ENCODE measurements around the gene ROBO1.
"Not testable (repeated sequence)": the region's sequence is repeated elsewhere in the genome, so short reads cannot be mapped to it uniquely, and the experiment has no call there.

The ROBO1 gene

DNA sequence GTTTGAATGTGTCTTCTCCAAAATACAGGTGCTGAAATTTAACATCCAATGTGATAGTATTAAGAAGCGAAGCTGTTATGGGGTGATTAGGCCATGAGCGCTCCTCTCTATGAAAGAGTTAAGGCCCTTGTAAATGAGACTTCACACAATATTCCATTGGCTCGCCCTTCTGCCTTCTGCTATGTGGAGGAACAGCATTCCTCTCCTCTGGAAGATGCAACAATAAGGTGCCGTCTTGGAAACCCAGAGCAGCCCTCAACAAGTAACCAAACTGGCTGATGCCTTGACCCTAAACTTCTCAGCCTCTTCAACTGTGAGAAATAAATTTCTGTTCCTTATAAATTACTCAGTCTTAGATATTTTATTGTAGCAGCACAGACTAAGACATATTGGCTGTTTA, 874.6 kb downstream of the ROBO1 start:
- Histone ChIP-seq H3K36me3 (ENCODE audit: insufficient read depth, low read length) (no peaks in the 10 kb centered on the region), H3K27me3 (ENCODE audit: insufficient read depth, low read length) (no peaks in the 10 kb centered on the region), H3K9ac (ENCODE audit: low read depth, low read length) (no peak overlapping the region), H3K4me1 (ENCODE audit: insufficient read depth, low read length) (peaks cover 35% of the 10 kb centered on the region), H3K27ac (ENCODE audit: low read depth, low read length) (no peak overlapping the region), H3K4me3 (ENCODE audit: low read length) (no peak overlapping the region), H3K9me3 (ENCODE audit: insufficient read depth, low read depth, low read length) (no peaks in the 10 kb centered on the region)
- WGBS, result 98% methylated on average over 4 of the region's 4 CpGs

DNA sequence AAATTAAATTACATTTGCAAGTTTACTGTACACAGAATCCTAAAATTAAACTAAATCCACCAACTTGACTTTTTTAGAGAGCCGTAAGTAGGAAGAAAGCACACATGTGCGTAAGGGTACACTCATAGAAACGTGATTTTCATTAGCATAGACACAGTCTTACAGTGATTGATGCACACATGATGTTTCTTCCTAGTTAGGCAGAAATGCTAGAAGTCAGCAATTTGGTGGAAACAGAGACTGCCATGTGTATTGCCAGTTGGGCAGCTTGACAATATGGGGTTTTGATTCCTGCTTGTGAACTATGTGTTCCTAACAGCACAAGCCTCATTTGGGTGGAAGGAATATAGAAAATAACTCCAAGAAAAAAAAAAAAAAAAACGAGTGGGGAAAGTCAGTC, 878.5 kb downstream of the ROBO1 start:
- Histone ChIP-seq H3K4me3 (ENCODE audit: low read length) (no peak overlapping the region), H3K27me3 (ENCODE audit: insufficient read depth, low read length) (no peaks in the 10 kb centered on the region), H3K27ac (ENCODE audit: low read depth, low read length) (no peak overlapping the region), H3K9me3 (ENCODE audit: insufficient read depth, low read depth, low read length) (no peaks in the 10 kb centered on the region), H3K4me1 (ENCODE audit: insufficient read depth, low read length) (peaks cover 25% of the 10 kb centered on the region), H3K36me3 (ENCODE audit: insufficient read depth, low read length) (no peaks in the 10 kb centered on the region), H3K9ac (ENCODE audit: low read depth, low read length) (no peak overlapping the region)
- WGBS, result 96% methylated on average over 3 of the region's 4 CpGs

DNA sequence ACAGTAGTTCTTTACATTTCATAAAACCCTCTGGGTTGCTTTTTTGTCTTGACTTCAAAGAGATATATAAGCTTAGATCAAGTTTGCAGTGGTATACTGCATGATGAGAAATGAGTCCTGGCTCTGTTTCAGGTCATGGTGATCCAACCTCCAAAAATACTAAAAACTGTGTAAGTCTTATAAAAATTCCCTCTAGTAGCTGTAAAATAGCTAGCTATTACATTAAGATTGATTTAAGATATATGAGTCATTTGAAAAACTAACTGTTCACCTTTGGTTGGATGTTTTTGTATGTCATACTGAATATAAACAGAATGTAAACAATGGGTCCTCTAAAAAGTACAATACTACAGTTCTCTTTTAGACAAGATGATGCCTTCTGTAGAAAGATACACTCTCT, 879.2 kb downstream of the ROBO1 start:
- H3K27me3 ChIP-seq (ENCODE audit: insufficient read depth, low read length), result no peaks in the 10 kb centered on the region
- H3K27ac ChIP-seq (ENCODE audit: low read depth, low read length), result no peak overlapping the region
- no peak overlapping the region for H3K4me3 ChIP-seq (ENCODE audit: low read length)
- no peaks in the 10 kb centered on the region for H3K36me3 ChIP-seq (ENCODE audit: insufficient read depth, low read length)
- H3K9me3 ChIP-seq (ENCODE audit: insufficient read depth, low read depth, low read length), result no peaks in the 10 kb centered on the region
- H3K9ac ChIP-seq (ENCODE audit: low read depth, low read length), result no peak overlapping the region
- H3K4me1 ChIP-seq (ENCODE audit: insufficient read depth, low read length), result peaks cover 22% of the 10 kb centered on the region

DNA sequence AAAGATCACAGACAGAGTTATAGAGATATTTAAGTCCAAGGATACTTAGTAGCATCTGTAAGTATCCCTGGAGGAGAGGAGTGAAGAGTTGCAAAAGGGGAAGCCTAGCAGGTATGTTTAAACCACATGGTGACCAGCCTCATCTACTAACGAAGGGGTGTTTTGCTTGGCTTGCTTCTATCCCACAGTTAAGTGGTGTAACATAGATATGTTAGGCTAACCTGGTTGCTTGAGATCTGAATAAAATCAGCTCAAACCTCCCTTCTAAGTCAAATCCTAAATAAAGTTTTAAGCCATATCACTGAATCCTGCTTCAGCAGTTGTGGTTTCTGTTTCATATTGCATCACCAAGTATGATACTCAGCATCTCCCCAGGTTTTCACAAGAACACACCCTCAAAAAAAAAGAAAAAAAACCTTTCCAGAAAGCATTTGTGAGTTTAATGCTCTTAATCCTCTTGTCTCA, 880.2 kb downstream of the ROBO1 start:
- no peak overlapping the region for H3K27ac ChIP-seq (ENCODE audit: low read depth, low read length)
- 100% methylated on average over 1 of the region's 1 CpG for WGBS
- H3K4me3 ChIP-seq (ENCODE audit: low read length), result no peak overlapping the region

DNA sequence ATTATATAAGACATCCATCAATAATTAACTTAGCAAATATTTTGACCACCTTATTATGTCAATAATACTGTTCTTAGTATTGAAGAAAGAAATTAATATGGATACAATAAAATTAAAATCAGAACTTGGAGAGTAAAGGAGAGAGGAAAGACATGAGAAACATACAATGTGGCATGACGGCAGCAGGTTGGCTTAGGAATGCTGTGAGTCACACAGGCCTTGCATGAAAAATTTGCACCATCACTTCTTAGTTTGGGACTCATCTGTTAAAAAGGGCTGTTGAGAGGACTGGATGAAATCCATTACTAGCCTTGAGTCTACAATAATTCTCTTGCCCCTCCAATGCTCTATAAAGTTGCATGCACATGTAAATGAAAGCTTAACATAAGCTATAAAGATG, 880.8 kb downstream of the ROBO1 start:
- Histone ChIP-seq H3K9ac (ENCODE audit: low read depth, low read length) (no peak overlapping the region), H3K36me3 (ENCODE audit: insufficient read depth, low read length) (no peaks in the 10 kb centered on the region), H3K4me3 (ENCODE audit: low read length) (no peak overlapping the region), H3K9me3 (ENCODE audit: insufficient read depth, low read depth, low read length) (no peaks in the 10 kb centered on the region), H3K4me1 (ENCODE audit: insufficient read depth, low read length) (peaks cover 14% of the 10 kb centered on the region; the same call in 1 of the 2 replicates), H3K27me3 (ENCODE audit: insufficient read depth, low read length) (no peaks in the 10 kb centered on the region), H3K27ac (ENCODE audit: low read depth, low read length) (no peak overlapping the region)
- 91% methylated on average over 1 of the region's 1 CpG for WGBS

More for the DNA sequence above, 880.2 kb downstream of the ROBO1 start:
- H3K36me3 ChIP-seq (ENCODE audit: insufficient read depth, low read length), result no peaks in the 10 kb centered on the region
- H3K4me1 ChIP-seq (ENCODE audit: insufficient read depth, low read length), result peaks cover 14% of the 10 kb centered on the region; the same call in 1 of the 2 replicates
- 0 out of 2 replicates have a peak overlapping the region, but pooled peaks have one; percentile 25 for H3K9ac ChIP-seq (ENCODE audit: low read depth, low read length)
- no peaks in the 10 kb centered on the region for H3K9me3 ChIP-seq (ENCODE audit: insufficient read depth, low read depth, low read length)
- H3K27me3 ChIP-seq (ENCODE audit: insufficient read depth, low read length), result no peaks in the 10 kb centered on the region

DNA sequence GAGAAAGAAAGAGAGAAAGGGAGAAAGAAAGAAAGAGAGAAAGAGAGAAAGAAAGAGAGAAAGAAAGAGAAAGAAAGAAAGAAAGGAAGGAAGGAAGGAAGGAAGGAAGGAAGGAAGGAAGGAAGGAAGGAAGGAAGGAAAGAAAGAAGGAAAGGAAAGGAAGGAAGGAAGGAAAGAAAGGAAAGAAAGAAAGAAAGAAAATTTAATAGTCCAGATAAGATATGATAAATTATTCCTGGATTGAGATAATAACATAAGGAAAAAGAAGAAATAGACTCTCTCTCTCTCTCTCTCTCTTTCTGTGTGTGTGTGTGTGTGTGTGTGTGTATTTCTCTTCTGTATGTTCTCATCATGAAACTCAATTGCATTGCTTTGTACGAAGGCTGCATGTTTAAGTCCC, 883.2 kb downstream of the ROBO1 start:
- not testable (repeated sequence) for H3K9ac ChIP-seq (ENCODE audit: low read depth, low read length); H3K36me3 ChIP-seq (ENCODE audit: insufficient read depth, low read length); H3K27me3 ChIP-seq (ENCODE audit: insufficient read depth, low read length); H3K9me3 ChIP-seq (ENCODE audit: insufficient read depth, low read depth, low read length); H3K27ac ChIP-seq (ENCODE audit: low read depth, low read length); H3K4me3 ChIP-seq (ENCODE audit: low read length)
- no CpG with 5 or more reads among the region's 1 CpG for WGBS
- peaks cover 38% of the 10 kb centered on the region for H3K4me1 ChIP-seq (ENCODE audit: insufficient read depth, low read length)

DNA sequence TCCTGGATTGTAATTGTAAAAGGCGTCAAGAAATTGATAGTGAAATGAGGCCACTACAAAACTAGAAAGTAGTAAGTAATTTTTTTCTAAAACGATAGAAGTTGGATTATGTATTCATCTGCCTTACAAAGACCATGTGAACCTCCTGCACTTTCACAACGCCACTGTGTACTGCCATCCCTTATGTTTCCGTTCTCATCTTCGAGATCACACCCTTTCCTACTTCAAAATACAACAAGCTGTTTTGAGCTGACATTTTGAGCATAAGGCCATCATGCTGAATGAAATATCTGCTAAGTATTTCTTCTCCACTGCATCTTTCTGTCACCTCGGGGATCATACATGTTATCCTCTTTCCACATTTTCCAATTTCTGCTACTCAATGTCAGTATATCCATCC, 885.5 kb downstream of the ROBO1 start:
- no peak overlapping the region for H3K4me3 ChIP-seq (ENCODE audit: low read length)
- H3K36me3 ChIP-seq (ENCODE audit: insufficient read depth, low read length), result no peaks in the 10 kb centered on the region
- H3K9ac ChIP-seq (ENCODE audit: low read depth, low read length), result no peak overlapping the region
- 92% methylated on average over 6 of the region's 6 CpGs for WGBS
- H3K27ac ChIP-seq (ENCODE audit: low read depth, low read length), result no peak overlapping the region
- no peaks in the 10 kb centered on the region for H3K27me3 ChIP-seq (ENCODE audit: insufficient read depth, low read length)
- peaks cover 48% of the 10 kb centered on the region for H3K4me1 ChIP-seq (ENCODE audit: insufficient read depth, low read length)
- no peaks in the 10 kb centered on the region for H3K9me3 ChIP-seq (ENCODE audit: insufficient read depth, low read depth, low read length)

DNA sequence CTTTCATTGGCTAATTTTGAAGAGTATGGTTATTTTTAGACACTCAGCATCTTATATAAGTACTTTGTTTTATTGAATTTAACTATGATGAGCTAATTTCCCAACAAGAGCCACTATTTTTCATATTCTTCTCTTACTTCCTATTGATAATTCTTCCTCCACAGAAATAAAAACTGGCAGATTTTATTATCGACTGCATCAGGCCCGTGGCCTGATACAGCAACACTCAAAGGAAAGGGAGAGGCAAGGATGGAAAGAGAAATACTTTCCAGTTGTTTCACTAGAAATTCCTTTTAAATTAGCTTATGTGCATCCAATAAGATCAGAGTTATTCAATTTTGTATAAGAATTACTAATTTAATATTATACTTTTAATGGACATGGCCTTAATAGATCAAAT, 886.3 kb downstream of the ROBO1 start:
- Histone ChIP-seq H3K9me3 (ENCODE audit: insufficient read depth, low read depth, low read length) (no peaks in the 10 kb centered on the region), H3K4me1 (ENCODE audit: insufficient read depth, low read length) (peaks cover 53% of the 10 kb centered on the region), H3K4me3 (ENCODE audit: low read length) (no peak overlapping the region), H3K27me3 (ENCODE audit: insufficient read depth, low read length) (no peaks in the 10 kb centered on the region), H3K27ac (ENCODE audit: low read depth, low read length) (no peak overlapping the region), H3K36me3 (ENCODE audit: insufficient read depth, low read length) (no peaks in the 10 kb centered on the region), H3K9ac (ENCODE audit: low read depth, low read length) (no peak overlapping the region)
- WGBS, result 100% methylated on average over 1 of the region's 2 CpGs

DNA sequence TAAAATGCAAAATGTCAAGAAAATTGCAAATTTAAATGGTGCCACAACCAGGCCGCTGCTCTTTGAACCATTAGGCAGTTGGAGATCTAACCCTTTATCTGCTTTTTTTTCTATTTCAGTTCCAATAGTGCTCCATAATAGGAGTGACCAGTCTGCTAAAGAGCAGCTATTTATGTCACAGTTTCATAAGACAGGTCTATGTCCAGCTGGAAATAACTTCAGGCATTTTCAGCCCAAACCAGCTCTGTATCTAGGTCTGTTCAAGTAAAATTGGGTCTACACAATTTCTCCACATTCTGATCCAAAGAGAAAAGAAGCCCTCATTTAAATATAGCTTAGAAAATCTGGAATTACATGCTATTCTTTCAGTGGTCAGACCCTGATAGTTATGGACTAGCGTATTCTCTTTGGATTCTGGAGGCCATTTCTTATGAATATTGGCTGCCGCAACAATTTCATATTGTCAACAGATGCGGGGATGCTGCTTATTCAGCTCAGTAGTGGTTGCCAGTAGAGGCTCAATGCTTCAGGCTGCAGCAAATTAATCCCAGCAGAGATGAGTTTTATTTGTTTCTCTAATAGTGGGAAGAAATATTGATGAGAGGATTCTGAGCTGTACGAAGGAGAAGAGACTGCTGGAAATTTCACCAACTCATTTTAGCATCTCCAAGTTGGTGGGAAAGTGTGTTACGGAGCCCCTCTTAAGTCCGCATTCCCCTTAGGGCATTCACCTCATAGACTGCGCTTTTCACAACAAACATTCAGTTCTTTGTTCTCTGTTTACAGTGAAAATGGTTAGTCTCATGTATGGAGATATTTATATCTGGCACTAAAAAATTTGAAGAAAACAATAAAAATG, 887.0 kb downstream of the ROBO1 start:
- Histone ChIP-seq H3K9ac (ENCODE audit: low read depth, low read length) (no peak overlapping the region), H3K4me3 (ENCODE audit: low read length) (no peak overlapping the region), H3K27ac (ENCODE audit: low read depth, low read length) (no peak overlapping the region), H3K27me3 (ENCODE audit: insufficient read depth, low read length) (no peaks in the 10 kb centered on the region), H3K4me1 (ENCODE audit: insufficient read depth, low read length) (peaks cover 55% of the 10 kb centered on the region), H3K36me3 (ENCODE audit: insufficient read depth, low read length) (no peaks in the 10 kb centered on the region), H3K9me3 (ENCODE audit: insufficient read depth, low read depth, low read length) (no peaks in the 10 kb centered on the region)
- 89% methylated on average over 8 of the region's 8 CpGs for WGBS

DNA sequence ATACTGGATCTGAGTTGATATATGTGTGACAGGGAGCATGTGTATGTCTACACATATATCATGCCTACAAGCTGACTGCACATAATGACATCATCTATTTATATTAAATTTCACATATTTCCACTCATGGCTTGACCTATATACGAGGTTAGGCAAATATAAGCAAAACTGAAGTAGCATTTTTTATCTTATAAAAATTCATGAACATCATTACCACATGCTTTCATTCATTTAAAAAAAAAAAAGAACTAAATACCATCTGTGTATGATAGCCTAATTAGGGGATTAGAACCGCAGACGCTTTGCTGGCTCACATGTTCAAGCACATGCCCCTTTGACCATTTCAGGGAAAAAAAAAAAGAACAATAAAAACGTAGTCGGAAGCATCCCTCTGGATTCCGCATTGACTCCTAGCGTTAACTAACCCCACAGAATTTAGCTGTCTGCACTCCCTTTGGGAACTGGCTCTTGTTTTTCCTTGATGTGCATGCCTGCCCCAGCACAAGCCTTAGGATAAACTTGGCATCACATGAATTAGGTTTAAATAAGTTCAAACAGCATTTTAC, 888.4 kb downstream of the ROBO1 start:
- H3K9me3 ChIP-seq (ENCODE audit: insufficient read depth, low read depth, low read length), result no peaks in the 10 kb centered on the region
- no peak overlapping the region for H3K27ac ChIP-seq (ENCODE audit: low read depth, low read length)
- peaks cover 55% of the 10 kb centered on the region for H3K4me1 ChIP-seq (ENCODE audit: insufficient read depth, low read length)
- H3K4me3 ChIP-seq (ENCODE audit: low read length), result no peak overlapping the region
- 79% methylated on average over 7 of the region's 7 CpGs for WGBS
- no peaks in the 10 kb centered on the region for H3K36me3 ChIP-seq (ENCODE audit: insufficient read depth, low read length)
- no peak overlapping the region for H3K9ac ChIP-seq (ENCODE audit: low read depth, low read length)
- H3K27me3 ChIP-seq (ENCODE audit: insufficient read depth, low read length), result no peaks in the 10 kb centered on the region

DNA sequence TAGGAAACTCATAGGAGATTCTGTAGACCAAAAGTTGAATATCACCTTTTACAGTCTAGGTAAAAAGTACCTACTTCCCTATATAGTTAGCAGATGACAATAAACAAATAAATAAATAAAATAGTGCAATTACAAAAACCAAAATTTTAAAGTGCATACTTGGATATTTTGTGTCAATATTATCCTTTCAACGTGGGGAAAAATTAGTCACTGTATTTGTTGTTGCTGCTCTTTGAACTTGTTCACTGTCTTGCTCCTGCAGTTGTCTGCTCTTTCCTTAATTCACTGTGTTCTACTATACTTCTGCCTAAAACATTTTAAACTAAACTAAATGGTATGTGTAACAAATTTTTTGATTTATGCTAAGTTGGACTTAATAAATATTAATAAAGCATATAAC, 889.0 kb downstream of the ROBO1 start:
- no peak overlapping the region for H3K4me3 ChIP-seq (ENCODE audit: low read length)
- H3K4me1 ChIP-seq (ENCODE audit: insufficient read depth, low read length), result peaks cover 56% of the 10 kb centered on the region
- H3K27ac ChIP-seq (ENCODE audit: low read depth, low read length), result no peak overlapping the region
- WGBS, result 75% methylated on average over 1 of the region's 1 CpG
- no peaks in the 10 kb centered on the region for H3K36me3 ChIP-seq (ENCODE audit: insufficient read depth, low read length)
- H3K9ac ChIP-seq (ENCODE audit: low read depth, low read length), result no peak overlapping the region
- no peaks in the 10 kb centered on the region for H3K9me3 ChIP-seq (ENCODE audit: insufficient read depth, low read depth, low read length)
- no peaks in the 10 kb centered on the region for H3K27me3 ChIP-seq (ENCODE audit: insufficient read depth, low read length)

All from HUES64 (cell line).